Measurements from ENCODE around the gene EFTUD2.

EFTUD2 gene

DNA sequence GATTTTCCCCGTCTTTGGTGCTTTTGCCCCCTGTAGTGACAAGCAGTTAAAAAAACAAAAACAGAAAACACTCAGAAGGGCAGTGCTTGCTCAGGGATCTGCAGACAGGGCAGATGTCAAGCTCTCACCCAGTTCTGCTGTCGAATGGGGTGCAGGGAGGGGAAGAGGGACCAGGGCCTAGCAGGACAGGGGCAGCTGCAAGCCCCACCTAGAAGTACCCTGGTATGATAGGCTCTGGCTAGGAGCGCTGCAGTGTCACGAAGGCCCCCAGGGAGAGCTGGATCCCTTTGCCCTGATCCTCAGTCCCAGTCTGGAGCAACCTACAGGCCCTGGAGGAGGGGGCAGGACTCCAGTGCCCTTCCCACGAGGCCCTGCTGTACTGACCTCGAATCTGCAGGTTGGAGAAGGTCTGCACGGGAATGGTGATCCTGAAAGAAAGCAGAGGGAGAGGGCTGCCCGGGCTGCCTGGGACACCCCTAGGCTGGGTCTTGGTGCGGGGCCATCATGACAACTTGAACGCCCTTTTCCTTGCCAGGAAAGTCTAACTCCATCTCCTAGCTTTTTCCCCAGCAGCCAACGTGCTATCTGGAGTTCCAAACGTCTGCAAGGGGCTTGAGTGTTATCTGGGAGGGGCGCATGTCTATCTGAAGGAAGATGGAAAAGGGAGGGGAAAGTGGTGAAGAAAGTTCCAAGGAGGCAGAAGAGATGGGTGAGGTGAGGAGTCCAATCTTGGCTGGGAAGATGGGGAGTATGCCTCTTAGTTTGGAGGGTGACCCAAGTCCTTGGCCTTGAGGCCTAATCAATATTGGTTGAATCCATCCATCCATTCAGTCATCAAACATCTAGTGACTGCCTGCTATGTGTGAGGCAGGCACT, 11.2 kb upstream of the EFTUD2 start:
- DNase-seq, result no peak

DNA sequence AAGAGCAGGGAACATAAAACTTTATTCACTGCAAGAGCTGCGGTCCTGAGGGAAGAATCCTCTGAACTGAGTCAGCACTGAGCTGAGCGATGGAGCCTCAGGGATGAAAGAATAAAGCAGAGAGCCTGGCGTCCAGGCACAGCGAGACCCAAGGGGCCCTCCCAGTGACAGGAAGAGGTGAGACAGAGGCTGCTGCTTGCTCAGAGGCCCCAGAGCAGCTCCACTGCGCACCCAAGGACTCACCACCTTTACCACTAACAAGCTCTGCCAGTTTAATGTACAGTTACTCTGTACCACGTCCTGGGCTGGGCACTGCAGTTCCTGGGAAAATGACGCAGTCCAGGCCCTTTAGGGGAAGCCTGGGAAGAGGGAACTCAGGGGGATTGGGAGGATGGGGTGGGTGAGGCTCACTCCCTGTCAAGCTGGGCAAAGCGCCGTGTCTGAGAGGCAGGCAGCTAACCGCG, 10.5 kb upstream of the EFTUD2 start:
- no peak for DNase-seq

DNA sequence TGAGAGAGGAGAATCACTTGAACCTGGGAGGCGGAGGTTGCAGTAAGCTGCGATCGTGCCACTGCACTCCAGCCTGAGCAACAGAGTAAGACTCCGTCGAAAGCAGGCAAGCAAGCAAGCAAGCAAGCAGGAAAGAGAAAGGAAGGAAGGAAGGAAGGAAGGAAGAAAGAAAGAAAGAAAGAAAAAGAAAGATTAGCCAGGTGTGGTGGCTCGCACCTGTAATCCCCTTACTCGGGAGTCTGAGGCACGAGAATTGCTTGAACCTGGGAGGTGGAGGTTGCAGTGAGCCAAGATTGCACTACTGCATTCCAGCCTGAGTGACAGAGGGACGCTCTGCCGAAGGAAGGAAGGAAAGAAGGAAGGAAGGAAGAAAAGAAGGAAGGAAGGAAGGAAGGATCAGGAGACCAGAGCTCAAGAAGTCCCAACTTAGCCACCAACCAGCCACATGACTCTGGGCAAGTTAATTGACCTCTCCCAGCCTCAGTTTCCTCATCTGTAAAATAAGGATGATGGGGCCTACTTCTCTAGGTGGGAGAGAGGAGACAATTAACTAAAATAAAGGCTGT, 9.6 kb upstream of the EFTUD2 start:
- no peak for DNase-seq

DNA sequence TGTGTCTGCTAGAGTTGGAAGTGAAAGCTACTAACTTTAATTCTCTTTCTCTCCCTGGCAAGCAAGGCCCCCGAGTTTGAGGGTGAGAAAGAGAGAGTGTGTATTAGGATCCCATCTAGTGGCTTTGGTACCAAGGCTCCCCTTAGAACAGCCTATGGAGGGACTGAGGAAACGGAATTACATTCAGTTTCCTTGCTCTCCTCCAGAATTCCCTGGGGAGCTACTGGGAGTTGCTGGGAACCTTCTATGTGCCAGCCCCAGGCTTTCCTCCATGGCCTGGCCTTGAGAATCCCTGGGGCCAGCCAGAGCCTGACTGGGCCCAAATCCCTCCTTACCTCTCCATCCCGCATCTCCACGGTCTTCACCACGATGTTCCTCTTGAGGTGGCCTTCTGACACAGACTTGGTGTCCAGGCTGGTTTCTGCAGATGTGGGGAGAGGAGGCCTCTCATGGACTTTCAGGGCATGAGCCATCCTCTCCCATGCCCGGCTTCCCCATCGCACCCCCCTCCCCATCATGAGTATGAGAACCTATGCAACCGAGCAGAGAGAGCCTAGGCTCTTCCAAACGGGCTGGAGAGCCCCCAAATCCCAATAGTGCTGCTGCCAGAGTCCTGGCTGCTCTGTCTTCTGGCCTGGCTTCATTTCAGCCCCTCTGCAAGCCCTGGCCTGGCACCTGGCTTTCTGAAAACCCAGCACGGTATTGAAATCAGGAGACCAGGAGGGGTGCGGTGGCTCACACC, 8.7 kb upstream of the EFTUD2 start:
- no peak for DNase-seq

DNA sequence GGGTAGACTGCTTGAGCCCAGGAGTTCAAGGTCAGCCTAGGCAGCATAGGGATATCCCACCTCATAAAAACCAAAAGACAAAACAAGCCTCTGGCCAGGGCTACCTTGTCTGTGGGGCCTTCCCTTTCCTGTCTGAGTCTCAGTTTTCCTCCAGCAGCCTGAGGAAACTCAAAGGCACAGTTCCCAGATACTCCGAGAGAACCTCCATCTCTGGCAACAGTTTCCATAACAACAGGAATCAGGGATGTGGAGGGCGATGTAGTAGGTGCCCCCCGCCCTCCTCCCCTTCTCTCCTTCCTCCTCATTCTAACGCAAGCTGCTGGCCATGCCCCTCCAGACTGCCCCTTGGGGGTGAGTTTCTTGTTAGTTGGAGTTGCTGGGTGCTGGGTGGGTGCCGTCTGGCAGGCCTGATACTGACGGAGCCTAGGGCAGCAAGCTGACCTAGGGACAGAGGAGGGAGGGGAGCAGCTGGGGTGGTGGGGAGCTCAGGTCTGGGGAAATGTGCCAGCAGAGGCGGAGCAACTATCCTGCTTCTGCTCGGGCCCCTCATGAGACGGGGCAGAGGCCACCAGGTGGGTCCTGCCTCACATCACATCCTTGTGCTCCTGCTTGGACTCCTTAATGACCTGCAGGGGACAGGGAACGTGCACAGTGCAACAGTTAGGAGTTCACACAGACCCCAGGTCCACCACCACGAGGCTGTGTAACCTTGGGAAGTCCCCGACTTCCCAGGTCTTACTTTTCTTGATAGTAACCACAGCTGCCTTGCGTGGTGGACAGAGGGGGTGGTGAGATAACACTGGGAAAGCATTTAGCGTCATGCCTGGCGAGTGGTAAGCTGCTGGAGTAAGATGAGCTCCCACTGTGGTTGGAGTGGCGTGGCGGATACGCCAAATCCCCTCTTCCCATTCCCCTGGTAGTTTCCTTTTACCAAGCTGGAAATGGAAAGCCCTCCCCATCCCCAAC, 7.8 kb upstream of the EFTUD2 start:
- no peak for DNase-seq

DNA sequence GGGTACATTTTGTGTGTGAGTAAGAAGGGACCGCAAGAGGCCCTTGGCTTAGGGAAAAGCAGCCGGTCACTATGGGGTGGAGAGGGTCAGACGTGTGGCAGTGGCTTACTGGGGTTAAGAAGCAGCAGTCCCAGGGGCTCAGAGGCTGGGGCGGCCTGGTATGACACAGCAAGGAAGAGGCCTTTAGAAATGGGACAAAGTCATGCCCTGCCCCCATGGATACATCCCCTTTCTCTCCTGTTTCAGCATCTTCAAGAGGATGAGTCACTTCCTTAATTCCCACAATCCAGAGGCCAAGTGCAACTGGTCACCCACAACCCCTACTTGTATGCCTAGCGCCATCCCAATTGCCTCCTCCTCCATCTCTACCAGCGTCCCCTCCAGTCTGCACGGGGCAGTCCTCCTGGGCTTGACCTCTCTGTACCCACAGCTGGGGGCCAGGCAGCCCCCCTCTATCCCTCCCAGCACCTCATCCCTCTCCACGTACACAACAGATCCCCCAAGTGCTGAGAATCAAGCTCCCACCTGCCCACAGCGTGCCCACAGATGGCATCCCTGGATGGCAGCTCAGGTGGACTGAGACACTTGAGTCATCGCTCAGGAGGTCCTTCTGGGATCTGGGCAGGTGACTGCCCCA, 6.9 kb upstream of the EFTUD2 start:
- no peak for DNase-seq

DNA sequence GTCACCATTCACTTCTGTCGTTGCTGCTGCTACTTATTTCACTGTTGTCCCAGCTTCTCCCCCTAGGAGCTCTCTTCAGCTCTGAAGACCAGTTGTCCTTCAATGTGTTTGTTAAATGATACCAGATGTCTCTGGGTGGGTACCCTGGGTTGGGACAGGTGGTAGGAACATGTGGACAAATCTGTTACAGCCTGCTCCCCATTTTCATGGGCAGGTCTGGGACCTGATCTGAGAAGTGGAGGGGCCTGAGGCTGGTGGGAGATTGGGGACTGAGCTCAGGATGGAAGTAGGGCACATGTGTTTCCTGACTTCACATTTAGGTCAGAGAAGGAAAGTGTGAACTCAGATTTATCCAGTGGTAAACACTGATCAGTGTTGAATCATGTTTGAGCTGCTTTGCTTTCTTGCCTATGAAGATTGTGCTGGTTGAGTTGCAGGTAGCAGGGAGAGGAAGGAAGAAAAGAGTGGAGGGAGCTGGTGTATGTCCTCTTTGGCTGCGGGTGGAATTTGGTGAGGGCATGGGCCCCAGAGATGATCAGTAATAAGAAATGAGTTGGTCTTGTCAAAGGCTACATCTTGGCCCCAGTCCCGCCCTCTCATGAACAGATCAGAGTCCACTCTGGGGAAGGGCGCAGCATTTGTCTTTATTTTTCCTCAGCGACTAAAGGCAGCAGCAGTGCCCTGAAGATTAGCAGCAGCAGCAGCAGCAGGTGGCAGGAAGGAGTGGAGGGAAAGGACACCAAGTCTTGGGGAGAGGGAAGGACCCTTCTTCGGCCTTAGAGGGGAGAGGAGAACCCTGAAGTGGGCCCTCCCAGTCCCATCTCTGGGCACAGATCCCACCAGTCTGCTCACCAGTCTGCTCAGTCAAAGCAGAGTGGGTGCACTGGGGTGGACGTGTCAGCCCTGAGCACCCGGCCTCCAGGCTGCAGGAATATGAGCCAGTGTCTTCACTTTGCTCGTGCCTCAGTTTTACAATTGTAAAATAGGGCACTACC, 6.1 kb upstream of the EFTUD2 start:
- no peak for DNase-seq

DNA sequence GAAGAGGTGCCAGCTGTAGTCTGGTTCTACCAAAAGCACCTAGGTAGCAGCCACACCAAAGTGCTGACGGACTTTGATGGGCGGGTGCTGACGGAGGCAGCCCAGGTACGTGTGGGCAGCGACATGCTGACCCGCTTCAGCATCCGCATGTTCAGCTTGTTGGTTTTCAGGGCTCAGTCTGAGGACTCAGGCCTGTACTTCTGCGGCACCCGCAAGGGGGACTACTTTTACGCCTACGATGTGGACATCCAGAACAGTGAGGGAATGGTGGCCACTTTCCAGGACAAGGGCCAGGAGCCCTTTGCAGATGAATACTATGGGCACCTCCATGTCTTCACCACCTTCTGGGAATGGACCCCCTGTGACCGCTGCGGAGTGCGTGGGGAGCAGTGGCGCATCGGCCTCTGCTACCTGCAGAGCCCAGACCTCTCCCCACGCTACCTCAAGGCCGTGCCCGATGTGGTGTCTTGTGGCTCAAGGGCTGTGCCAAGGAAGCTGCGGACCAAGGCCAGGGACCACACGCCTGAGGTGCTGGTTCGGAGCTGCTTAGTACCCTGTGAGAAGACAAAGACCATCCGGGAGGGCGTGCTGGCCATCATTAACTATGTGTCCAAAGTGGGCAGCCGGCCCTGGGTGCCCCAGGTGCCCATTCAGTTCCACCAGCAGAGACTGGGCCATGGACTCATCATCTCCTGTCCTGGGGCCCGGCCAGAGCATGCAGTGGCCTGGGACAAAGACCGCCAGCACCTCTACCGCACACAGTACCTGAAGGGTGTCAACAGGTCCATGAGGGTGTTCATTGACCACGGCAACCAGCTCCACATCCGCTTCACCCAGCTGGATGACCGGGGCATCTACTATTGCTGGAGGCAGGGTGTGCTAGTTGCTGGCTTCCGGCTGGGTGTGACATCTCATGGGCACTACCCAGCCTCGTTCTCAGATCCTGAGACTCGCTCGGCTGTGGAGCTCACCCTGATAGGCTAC, 5.0 kb upstream of the EFTUD2 start:
- no peak for DNase-seq

DNA sequence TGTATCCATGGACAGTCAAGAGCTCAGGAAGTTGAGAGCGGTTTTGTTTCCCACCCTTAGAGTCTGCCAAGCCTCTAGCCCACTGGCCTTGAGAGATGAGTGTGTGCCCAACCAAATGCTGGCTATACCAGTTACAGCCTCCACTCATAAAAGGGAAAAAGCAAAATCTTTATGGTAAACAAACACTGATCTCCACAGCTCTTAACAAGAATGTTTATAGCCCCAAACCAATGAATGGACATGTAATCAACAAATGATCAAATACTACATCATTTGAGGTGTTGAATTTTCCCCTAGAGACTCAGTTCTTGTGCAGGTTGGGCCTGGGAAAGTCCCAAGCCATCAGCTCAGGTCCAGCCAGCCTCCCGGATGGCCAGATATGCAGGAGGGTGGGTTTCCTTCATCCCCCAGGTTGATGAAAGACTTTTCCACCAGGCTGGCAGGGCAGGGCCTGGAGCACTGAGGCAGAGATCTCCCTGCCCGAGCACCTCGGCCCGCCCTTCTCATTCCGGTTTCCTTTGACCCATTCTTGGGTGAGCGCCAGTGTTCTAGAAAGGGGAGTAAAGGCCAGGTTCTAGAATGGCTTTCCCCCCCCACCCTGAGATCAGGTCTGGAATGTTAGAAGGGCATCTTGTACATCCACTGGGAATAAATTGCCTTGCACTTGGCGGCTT, 3.9 kb upstream of the EFTUD2 start:
- no peak for DNase-seq

DNA sequence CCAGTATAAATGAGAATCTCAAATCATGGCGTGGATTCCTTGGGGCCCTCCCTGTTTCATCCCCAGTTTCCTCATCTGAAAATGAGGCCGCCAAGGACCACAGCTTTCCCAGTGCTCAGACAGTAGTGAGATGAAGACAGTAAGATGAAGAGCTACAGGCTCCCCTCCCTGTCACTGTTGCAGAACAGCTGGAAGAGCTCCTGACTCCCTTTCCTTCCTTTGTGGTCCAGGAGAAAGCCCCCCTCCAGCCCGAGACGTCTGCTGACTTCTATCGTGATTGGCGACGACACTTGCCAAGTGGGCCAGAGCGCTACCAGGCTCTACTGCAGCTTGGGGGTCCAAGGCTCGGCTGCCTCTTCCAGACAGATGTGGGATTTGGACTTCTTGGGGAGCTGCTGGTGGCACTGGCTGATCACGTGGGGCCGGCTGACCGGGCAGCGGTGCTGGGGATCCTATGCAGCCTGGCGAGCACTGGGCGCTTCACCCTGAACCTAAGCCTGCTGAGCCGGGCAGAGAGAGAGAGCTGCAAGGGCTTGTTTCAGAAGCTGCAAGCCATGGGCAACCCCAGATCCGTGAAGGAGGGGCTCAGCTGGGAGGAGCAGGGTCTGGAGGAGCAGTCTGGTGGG, 3.0 kb upstream of the EFTUD2 start:
- no peak for DNase-seq

DNA sequence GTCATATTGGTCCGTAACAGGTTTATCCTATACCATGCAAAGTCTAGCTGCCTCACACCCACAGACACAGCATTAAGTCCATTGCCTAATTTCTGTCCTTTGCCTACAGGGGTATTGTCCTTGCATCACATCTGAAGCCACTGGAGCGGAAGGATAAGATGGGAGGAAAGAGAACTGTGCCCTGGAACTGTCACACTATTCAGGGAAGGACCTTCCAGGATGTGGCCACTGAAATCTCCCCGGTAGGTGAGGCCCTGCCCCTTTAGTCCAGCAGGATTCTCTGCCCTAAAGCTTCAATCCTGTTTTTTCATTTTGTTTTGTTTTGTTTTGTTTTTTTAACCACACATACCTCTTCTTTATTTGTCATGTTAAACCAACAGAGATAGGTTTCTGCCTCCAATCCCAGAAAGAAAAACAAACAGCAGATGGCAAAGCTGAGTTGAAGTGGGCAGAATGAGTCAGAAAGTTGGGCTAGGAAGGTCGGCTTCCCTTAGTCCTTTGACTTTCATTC, 2.2 kb upstream of the EFTUD2 start:
- DNase-seq, result no peak

DNA sequence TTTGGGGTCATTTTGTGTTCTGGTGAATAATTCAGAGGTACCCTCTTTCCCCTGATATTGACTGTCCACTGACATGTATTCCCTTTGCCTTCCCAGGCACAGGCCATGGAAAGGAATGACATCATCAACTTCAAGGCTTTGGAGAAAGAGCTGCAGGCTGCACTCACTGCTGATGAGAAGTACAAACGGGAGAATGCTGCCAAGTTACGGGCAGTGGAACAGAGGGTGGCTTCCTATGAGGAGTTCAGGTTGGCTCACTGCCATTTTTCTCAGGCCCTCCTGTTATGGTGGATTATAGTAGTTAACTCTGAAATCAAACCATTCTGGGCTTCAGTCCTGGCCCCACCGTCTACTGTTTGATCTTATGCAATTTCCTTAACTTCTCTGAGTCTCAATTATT, 1.6 kb upstream of the EFTUD2 start:
- peak; percentile 74 for DNase-seq

DNA sequence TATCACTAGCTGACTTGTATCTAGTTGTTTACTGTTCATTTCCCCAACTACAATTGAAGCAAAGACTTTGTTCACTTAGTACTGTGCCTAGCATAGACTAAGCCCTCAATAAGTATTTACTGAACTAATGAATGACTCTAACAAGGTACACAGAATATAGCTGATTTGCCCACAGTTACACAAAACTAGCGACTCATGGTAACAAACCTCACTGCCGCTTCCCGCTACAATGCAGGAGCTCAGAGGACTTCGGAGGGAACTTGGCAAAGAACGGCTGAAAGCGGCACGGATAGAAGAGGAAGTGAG, 524 bp downstream of the EFTUD2 start:
- peak; percentile 49 for DNase-seq

DNA sequence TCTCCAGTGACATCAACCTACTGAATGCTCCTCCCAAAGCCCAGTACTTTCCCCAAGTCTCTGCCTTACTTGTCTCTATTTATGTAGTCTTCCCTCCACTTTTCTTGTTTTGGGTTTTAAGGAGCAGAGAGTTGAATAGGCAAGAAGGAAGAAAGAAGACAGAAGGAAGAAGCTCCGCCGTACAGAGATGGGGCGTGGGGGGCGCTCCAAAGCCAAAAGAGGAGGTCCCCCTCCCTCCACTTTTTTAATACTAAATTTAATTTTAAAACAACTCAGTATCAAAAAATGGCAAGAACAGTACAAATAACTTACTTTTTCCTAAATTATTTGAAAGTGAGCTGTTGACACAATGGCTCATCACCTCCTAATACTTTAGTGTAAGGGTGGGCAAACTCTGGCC, 4.6 kb downstream of the EFTUD2 start:
- no peak for DNase-seq

DNA sequence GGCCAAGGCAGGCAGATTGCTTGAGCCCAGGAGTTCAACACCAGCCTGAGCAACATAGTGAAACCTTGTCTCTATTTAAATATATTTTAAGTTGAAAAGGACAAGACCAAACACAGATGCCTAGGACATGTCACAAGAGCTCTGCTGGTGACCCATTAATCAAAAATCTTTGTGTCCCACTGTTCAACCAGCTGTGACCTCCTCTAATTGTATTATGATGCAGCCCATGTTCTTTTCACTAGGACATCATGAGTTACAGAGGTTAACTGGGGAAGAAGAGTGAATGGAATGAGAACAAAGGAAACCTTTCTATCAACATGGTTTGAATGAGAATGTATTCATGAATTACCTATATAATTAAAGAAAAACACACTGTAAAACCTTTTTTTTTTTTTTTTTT, 7.0 kb downstream of the EFTUD2 start:
- DNase-seq, result no peak

DNA sequence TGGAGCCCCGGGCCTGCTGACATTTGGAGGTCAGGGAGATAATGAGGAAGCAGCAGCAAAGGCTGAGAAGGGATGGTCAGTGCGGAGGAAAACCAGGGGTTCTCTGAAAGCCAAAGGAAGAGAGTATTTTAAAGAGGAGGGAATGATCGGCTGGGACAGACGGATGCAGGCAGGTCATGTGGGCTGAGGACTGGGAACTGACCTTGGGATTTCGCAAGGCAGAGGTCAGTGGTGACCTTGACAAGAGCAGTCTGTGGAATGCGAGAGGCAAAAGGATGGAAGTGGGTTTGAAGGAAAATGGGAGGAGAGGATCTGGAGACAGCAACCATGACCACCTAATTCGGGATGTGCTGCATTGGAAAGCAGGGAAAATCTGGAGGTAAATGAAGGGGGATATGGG, 10.2 kb downstream of the EFTUD2 start:
- no peak for DNase-seq

DNA sequence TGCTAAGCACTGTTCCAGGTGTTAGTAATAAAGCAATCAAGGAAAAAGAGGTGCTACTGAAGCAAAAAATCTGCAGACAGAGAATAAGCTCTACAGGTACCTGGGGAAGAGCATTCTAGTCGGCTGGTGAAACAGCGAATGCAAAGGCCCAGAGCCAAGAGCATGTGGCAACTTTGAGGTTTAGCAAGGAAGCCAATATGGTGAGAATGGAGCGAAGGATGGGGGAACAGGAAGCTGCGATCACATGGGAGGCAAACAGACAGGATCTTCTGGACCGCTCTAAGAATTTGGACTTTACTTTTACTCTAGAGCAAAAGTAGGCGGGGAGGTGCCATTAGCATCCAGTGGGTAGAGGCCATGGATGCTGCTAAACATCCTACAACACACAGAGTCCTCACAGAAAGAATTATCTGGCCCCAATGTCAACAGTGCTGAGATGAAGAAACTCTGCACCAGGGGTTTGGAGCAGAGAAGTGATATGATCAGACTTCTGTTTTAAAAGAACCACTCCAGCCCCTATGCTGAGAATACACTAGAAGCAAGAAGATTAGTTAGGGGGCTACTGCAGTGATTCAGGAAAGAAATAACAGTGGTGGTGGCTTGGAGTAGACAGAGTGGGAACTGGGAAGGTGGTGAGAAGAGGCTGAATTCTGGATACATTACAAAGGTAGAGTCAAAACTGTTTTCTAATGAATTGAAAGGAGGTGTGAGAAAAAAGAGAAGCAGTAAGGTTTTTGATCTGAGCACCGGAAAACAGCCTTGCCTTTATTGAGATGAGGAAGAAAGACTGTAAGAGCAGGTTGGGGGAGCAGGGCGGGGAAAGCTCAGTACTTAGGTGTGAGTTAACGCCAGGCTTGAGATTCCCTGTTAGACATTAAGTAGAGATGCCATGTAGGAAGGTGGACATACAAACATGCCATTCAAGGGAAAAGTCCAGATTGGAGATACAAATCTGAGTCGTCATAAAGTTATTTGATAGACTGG, 11.0 kb downstream of the EFTUD2 start:
- DNase-seq, result no peak

All from DMS79 treated with DMSO at 0.1 percent for 48 hours (cell line).